Endothelial cell of umbilical vein (primary cell): ENCODE measurements around the gene DMBT1. TPM values are rescaled to one million over a fixed set of nuclear protein-coding genes. Genes with fewer than 3 reads are reported as not detected.

ENCODE experiments used
- BruUV-seq: library from RNA; stranded (reverse); fragments of 400-500 nt; replicated peaks from 2 replicates; lab custom pipeline; 2021; lab: Mats Ljungman, UMichigan
- CTCF ChIA-PET: fragments of 300-600, 350-600 bp; sonication (Branson Sonifier 250); formaldehyde crosslinking; loops from one replicate; lab custom pipeline; 2021; ENCODE audit warnings: antibody characterized with exemption, inconsistent platforms; lab: Charles Lee
- POLR2A ChIA-PET: fragments of 300-600, 350-600 bp; sonication (Branson Sonifier 250); formaldehyde crosslinking; loops from one replicate; lab custom pipeline; 2021; ENCODE audit warnings: antibody characterized with exemption, inconsistent platforms; lab: Charles Lee
- DNase-seq: peaks from one replicate; pipeline ENCODE4 v3.0.0-alpha.2; 2011; ENCODE audit warnings: low read depth, low spot score
- FAIRE-seq: peaks from 2 replicates; lab custom pipeline; 2011; peaks lifted over from hg19 to GRCh38; lab: Jason Lieb, UNC
- H2AFZ ChIP-seq: 2 replicates; pipeline ENCODE4 v1.6.0; 2012; ENCODE audit warnings: low read depth, low read length, control low read depth, inconsistent platforms
- H3K27ac ChIP-seq: 2 replicates; pipeline ENCODE4 v1.5.1; 2011; ENCODE audit warnings: low read depth, mild to moderate bottlenecking, control low read depth, low read length, moderate library complexity; ENCODE audit not compliant: insufficient read depth
- H3K27me3 ChIP-seq, 2 experiments: 2 replicates each; pipeline versions ENCODE4 v1.6.0 to v1.6.1; 2011; ENCODE audit warnings: low read length in 2 of 2, mixed read lengths in 1 of 2; ENCODE audit not compliant: control insufficient read depth in 2 of 2, insufficient read depth in 2 of 2
- H3K36me3 ChIP-seq, 2 experiments: 2 replicates in 1 of 2; 3 replicates in 1 of 2; pipeline ENCODE4 v1.5.1; 2011; ENCODE audit warnings: low read length in 2 of 2, mild to moderate bottlenecking in 1 of 2, moderate library complexity in 1 of 2; ENCODE audit not compliant: control insufficient read depth in 2 of 2, insufficient read depth in 2 of 2; ENCODE audit errors: extremely low read depth in 1 of 2
- H3K4me1 ChIP-seq: 3 replicates; pipeline ENCODE4 v1.5.1; 2011; ENCODE audit warnings: mild to moderate bottlenecking, low read length; ENCODE audit not compliant: control insufficient read depth, insufficient read depth; ENCODE audit errors: extremely low read depth
- H3K4me2 ChIP-seq: 2 replicates; pipeline ENCODE4 v1.6.1; 2011; ENCODE audit warnings: low read length, control low read depth, mixed read lengths; ENCODE audit not compliant: insufficient read depth
- H3K4me3 ChIP-seq, 3 experiments: fragments of 200-600 bp in 1 of 3; sonication (generic), shearing (Covaris generic) in 1 of 3; replicated peaks in 1 of 3; 2 replicates each; pipeline ENCODE4 v1.5.1; 2011 to 2016; ENCODE audit warnings: control low read depth in 3 of 3, low read length in 3 of 3, mild to moderate bottlenecking in 2 of 3, inconsistent platforms in 1 of 3, low read depth in 1 of 3, moderate library complexity in 1 of 3; ENCODE audit not compliant: insufficient read depth in 1 of 3
- H3K79me2 ChIP-seq: 2 replicates; pipeline ENCODE4 v1.6.0; 2012; ENCODE audit warnings: low read length, inconsistent platforms; ENCODE audit not compliant: control insufficient read depth, insufficient read depth
- H3K9ac ChIP-seq: replicated peaks from 2 replicates; pipeline ENCODE3; 2011; ENCODE audit warnings: low read length, control low read depth; ENCODE audit not compliant: insufficient read depth; ENCODE audit errors: extremely low read depth
- H3K9me1 ChIP-seq: replicated peaks from 3 replicates; pipeline ENCODE4 v1.6.0; 2011; ENCODE audit warnings: mild to moderate bottlenecking, low read length; ENCODE audit not compliant: control insufficient read depth, insufficient read depth; ENCODE audit errors: extremely low read depth
- H3K9me3 ChIP-seq: replicated peaks from 2 replicates; pipeline ENCODE4 v1.5.1; 2012; ENCODE audit warnings: low read length, inconsistent platforms; ENCODE audit not compliant: control insufficient read depth, insufficient read depth
- H4K20me1 ChIP-seq: replicated peaks from 2 replicates; pipeline ENCODE3; 2011; ENCODE audit warnings: mild to moderate bottlenecking, low read length; ENCODE audit not compliant: control insufficient read depth, insufficient read depth; ENCODE audit errors: extremely low read depth
- EZH2 ChIP-seq: IDR thresholded peaks from 2 replicates; pipeline ENCODE4 v1.6.1; 2012; ENCODE audit warnings: borderline replicate concordance, low read depth, mild to moderate bottlenecking, moderate library complexity, low read length, inconsistent platforms; ENCODE audit not compliant: severe bottlenecking
- FOS ChIP-seq: IDR thresholded peaks from 2 replicates; pipeline ENCODE4 v1.6.1; 2011; ENCODE audit warnings: mild to moderate bottlenecking, low read length, moderate library complexity, borderline replicate concordance; ENCODE audit not compliant: insufficient read depth
- POLR2AphosphoS5 ChIP-seq: IDR thresholded peaks from 2 replicates; pipeline ENCODE4 v1.6.1; 2012; ENCODE audit warnings: low read depth, mild to moderate bottlenecking, control low read depth, low read length, moderate library complexity; ENCODE audit not compliant: insufficient read depth
- dilution Hi-C: fragments of 300-500 bp; cut with MboI; formaldehyde crosslinking; loops from one replicate; pipeline ENCODE4 v1.15.0; 2019; ENCODE audit warnings: low sequenced_read_pairs; ENCODE audit not compliant: extremely low pct_ligation_motif_present
- intact Hi-C: fragments of 100-400 bp; cut with micrococcal nuclease; formaldehyde crosslinking; loops from one replicate; pipeline ENCODE4 v1.10.0; 2022
- polyA plus RNA-seq, 4 experiments: library from polyadenylated mRNA; depleted of rRNA in 3 of 4; stranded (reverse) in 3 of 4; unstranded in 1 of 4; fragments of >200 nt; gene quantifications; 2 replicates each; pipeline versions ENCODE4 v1.2.1 to v1.2.3, GENCODE V29; 2011 to 2012; ENCODE audit warnings: missing spikeins in 1 of 4
- total RNA-seq: library from RNA; stranded (reverse); gene quantifications from 2 replicates; pipeline ENCODE4 v1.2.3, GENCODE V29; 2021
- TF ChIP-seq, protein P1 (sequence below), 2 donors: IDR thresholded peaks; 1 replicate in 1 of 2; 2 replicates in 1 of 2; pipeline ENCODE4 v1.5.1; 2011; ENCODE audit warnings: low read length in 2 of 2, mild to moderate bottlenecking in 2 of 2, moderate library complexity in 2 of 2, control low read depth in 1 of 2, inconsistent platforms in 1 of 2, low read depth in 1 of 2; ENCODE audit not compliant: insufficient read depth in 1 of 2; ENCODE audit errors: extremely low read depth in 1 of 2
- TF ChIP-seq, protein P2 (sequence below): IDR thresholded peaks from 2 replicates; pipeline ENCODE4 v1.6.1; 2011; ENCODE audit not compliant: insufficient read depth, insufficient read length

DMBT1 gene
- total and polyA plus RNA-seq, 2 donors (not counting 3 experiments of a cell fraction or from before 2014, with no cell fraction given) = 0.01 TPM; not detected in 1

DNA sequence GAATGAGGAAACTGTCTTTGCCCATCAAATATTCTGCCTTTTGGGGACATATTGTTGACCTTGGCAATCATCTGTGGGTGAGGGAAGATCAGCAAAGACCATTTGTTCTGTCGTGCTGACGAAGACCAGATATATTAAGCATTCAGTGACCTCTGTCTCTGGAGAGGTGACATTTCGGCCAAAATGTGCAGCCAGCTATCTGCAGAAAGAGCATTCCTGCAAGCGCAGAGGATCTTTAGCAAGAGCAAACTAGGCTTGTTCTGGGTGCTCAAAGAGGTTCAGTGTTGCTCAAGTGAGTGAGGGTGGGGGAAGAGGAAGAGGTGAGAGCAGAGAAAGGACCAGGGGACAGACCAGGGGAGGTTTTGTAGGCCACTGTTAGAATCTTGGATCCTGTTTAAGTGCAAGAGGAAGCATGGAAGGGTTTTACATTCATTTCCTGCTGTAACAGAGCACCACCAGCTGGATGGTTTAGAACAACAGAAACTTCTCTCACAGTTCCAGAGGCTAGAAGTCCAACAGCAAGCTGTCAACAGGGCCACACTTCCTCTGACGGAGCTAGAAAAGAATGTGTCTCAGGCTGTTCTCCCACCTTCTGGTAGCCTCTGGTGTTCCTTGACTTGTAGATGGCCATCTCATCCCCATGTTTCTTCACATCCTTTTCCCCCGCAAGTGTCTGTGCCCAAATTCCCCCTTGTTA, 127.9 kb downstream of the DMBT1 start:
- no peaks in the 10 kb centered on the region for H3K27me3 ChIP-seq
- H3K79me2 ChIP-seq = no peaks in the 10 kb centered on the region
- DNase-seq (peak; percentile 32), FAIRE-seq (peak; percentile 15)
- no peaks in the 10 kb centered on the region for H3K9me1 ChIP-seq
- no peak overlapping the region for H3K27ac ChIP-seq
- intact Hi-C loops (no loop called here), dilution Hi-C loops (no loop called here)
- ChIA-PET CTCF (interaction anchor here (0.7 to 2.3 kb wide), 8 partner anchors 11 to 421 kb away, joined by 3 to 19 read pairs (median 3); no protein-coding TSS in a partner anchor), POLR2A (no interaction called here)
- H3K4me2 ChIP-seq = no peak overlapping the region
- H4K20me1 ChIP-seq = no peaks in the 10 kb centered on the region
- H2AFZ ChIP-seq = no peak overlapping the region
- no TSS peak for BruUV-seq
- H3K9ac ChIP-seq = no peak overlapping the region
- no peaks in the 10 kb centered on the region for H3K36me3 ChIP-seq
- no peak for TF ChIP-seq FOS
- TF ChIP-seq, protein P1, sequence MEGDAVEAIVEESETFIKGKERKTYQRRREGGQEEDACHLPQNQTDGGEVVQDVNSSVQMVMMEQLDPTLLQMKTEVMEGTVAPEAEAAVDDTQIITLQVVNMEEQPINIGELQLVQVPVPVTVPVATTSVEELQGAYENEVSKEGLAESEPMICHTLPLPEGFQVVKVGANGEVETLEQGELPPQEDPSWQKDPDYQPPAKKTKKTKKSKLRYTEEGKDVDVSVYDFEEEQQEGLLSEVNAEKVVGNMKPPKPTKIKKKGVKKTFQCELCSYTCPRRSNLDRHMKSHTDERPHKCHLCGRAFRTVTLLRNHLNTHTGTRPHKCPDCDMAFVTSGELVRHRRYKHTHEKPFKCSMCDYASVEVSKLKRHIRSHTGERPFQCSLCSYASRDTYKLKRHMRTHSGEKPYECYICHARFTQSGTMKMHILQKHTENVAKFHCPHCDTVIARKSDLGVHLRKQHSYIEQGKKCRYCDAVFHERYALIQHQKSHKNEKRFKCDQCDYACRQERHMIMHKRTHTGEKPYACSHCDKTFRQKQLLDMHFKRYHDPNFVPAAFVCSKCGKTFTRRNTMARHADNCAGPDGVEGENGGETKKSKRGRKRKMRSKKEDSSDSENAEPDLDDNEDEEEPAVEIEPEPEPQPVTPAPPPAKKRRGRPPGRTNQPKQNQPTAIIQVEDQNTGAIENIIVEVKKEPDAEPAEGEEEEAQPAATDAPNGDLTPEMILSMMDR (IDR thresholded peaks at IDR 0.05; ENCODE audit: extremely low read depth in 1 of 2, insufficient read depth in 1 of 2, low read depth in 1 of 2, low read length in 2 of 2) = no peak
- TF ChIP-seq, protein P2, sequence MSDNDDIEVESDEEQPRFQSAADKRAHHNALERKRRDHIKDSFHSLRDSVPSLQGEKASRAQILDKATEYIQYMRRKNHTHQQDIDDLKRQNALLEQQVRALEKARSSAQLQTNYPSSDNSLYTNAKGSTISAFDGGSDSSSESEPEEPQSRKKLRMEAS = no peak
- TF ChIP-seq POLR2AphosphoS5 = no peak
- no peak for TF ChIP-seq EZH2
- no peaks in the 10 kb centered on the region for H3K9me3 ChIP-seq
- no peaks in the 10 kb centered on the region for H3K4me1 ChIP-seq
- no peak overlapping the region for H3K4me3 ChIP-seq
